NOMO-1 treated with DMSO at 0.1 percent for 48 hours (cell line): ENCODE results near the gene HGF.

ENCODE experiments used
- DNase-seq: peaks from one replicate; lab custom pipeline; 2025; ENCODE audit not compliant: unreplicated experiment; lab: John Stamatoyannopoulos, UW

HGF gene

GRCh38 chr7:81776948-81777630, 7.2 kb upstream of the HGF start:
- no peak for DNase-seq

- no peak for DNase-seq
These were observed 6.3 kb upstream of the HGF start for GRCh38 chr7:81776161-81776560.

GRCh38 chr7:81775560-81775959, 5.7 kb upstream of the HGF start:
- no peak for DNase-seq

GRCh38 chr7:81774551-81774950, 4.7 kb upstream of the HGF start:
- DNase-seq = no peak

- DNase-seq = no peak
These were observed 929 bp upstream of the HGF start for GRCh38 chr7:81770728-81771223.

- DNase-seq = no peak
These were observed 682 bp downstream of the HGF start for GRCh38 chr7:81768951-81769778.

- DNase-seq = no peak
These were observed 1.9 kb downstream of the HGF start for GRCh38 chr7:81767926-81768325.

GRCh38 chr7:81761821-81762220, 8.0 kb downstream of the HGF start:
- DNase-seq = no peak

GRCh38 chr7:81761031-81761430, 8.8 kb downstream of the HGF start:
- no peak for DNase-seq

GRCh38 chr7:81754918-81755696, 14.7 kb downstream of the HGF start:
- DNase-seq = no peak

GRCh38 chr7:81753392-81753791, 16.5 kb downstream of the HGF start:
- no peak for DNase-seq

- DNase-seq = peak; percentile 73
These were observed 17.5 kb downstream of the HGF start for GRCh38 chr7:81752318-81752714.

- no peak for DNase-seq
These were observed 18.1 kb downstream of the HGF start for GRCh38 chr7:81751619-81752317.

- no peak for DNase-seq
These were observed 24.2 kb downstream of the HGF start for GRCh38 chr7:81745637-81746036.

GRCh38 chr7:81744389-81744788, 25.5 kb downstream of the HGF start:
- no peak for DNase-seq

GRCh38 chr7:81743665-81744064, 26.2 kb downstream of the HGF start:
- no peak for DNase-seq

GRCh38 chr7:81743201-81743600, 26.6 kb downstream of the HGF start:
- no peak for DNase-seq

- no peak for DNase-seq
These were observed 29.4 kb downstream of the HGF start for GRCh38 chr7:81740403-81740802.

- DNase-seq = no peak
These were observed 33.8 kb downstream of the HGF start for GRCh38 chr7:81736091-81736490.

- DNase-seq = no peak
These were observed 44.1 kb downstream of the HGF start for GRCh38 chr7:81725812-81726127.
